GM21619 (cell line): ENCODE data around the gene ANKRD65.

ENCODE experiments used
- ATAC-seq: cut with Tn5 transposase; IDR thresholded peaks from one replicate; pipeline ENCODE4 v1.9.1; 2021; ENCODE audit not compliant: unreplicated experiment

ANKRD65 gene

DNA sequence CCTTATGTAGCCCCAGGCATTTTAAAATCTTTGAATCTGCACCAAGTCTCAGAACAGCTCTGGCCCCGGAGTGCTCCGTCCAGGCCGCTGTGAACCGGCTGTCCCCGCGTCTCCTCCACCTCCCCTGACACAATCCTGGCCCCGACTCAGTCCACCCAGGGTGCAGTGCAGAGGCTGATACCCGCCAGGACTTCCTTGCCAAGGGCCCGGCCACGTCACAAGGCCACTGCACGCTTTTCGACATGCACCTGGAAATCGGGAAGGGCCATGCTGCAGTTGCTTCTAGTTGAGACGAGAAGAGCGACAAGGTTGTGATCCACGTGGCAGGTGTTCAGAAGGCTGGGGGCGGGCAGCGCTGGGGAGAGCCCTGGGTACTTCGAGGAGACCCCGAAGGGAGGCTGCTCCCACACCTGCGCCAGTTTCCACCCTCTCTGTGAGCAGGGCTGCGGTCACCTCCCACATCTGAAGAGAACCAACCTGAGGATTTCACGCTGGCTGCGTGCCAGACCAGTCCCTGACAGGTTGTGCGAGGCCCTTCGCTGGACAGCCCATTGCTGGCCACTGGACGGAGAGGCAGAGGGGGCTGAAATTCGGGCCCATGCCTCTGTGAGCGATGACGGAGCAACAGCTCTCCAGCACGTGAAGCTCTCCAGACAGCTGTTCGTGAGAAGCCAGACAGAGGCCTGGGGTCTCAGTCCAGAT lies 21.1 kb upstream of the ANKRD65 start:
- ATAC-seq = no peak

DNA sequence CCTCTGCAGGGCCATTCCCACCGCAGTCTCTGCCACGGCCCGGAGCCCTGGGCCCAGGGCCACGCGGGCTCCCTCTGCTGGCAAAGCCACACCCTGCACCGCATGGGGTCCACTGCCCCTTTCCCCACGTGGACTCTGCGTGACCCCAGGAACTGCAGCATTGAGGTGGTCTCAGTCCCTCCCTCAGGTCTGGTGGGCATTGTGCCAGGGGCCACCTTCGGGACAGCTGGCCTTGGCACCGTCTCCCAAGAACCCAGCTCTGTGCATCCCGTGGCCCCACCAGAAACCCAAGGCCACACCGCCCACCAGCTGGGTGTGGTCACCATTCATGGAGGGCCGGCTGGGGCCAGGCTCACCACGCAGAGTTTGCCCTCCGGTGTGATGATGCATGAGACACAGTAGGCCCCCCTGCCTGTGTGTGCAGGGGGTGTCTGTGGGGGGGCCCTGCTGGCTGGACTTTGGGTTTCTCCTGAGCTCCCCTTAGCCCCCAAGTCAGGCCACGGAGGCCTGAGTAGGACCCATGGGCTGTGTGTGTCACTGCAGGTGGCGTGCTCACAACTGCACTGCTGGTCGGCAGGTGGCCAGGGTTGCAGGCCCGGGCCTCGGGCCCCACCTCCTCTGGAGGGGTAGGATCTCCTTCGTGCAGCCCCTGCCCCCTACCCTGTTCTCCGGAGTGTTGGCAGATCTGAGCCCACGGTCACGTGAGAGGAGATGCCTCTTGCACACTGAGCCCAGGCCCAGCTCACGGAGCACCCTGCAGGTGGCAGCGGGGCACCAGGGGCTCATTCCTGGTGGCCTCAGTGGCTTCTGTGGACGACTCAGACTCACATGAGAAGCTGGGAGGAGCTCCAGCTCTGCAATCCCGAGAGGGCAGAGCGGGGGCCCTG lies 20.2 kb upstream of the ANKRD65 start:
- ATAC-seq = no peak

DNA sequence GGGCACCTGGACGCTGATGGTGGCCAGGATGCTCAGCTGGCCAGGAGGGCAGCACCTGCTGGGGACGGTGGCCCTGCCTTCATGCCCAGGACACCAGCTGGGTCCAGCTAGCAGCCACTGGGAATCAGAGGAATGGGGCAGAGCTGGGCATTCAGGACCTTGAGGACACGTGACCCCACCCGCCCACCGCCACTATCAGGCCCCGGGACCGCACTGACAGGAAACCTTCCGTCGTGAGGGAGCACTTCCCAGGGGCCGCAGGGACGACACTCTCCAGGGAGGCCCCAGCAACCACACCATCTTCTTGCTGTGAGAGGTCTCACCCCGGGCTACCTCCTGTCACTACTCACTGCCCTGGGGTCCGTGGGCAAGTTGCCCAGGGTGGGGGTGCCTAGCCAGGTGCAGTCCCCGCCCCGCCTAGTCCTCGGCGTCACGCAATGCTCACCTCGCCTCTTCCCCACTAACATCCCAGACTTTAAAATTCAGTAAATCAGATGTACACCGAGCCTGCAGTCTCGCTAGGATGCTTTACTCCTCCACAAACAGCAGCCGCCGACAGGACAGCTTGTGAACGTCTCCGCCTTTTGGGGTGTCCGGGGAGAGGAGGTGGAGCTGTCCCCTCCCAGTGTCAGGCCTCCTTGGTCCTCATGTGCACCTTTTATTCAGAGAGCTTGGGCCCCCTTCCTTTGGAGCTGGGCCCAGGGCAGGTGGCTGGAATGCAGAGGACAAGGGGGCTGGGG lies 19.4 kb upstream of the ANKRD65 start:
- no peak for ATAC-seq

DNA sequence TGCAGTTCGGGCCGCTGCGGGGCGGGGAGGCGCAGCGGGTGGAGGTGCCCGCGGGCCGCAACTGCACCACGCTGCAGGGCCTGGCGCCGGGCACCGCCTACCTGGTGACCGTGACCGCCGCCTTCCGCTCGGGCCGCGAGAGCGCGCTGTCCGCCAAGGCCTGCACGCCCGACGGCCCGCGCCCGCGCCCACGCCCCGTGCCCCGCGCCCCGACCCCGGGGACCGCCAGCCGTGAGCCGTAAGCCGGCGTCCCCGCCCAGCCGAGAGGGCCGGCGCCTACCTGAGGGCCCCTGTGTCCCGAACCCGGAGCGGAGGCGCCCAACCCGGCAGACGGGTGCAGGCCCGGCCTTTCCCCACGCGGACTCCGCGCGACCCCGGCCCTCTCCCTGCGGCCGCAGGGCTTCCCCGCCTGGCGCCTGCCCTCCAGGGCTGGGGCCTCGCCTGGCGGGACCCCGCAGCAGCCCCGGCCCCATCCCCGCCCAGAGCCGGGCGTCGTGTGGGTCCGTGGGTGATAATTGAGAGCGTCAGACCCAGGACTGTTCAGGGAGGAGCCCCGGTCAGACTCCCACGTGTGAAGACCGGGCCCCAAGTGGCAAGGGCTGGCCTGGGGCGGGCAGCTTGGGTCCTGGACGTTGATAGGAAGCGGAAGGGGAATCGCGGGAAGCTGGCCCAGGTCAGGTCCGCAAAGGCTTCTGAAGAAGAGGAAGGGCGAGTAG lies 18.6 kb upstream of the ANKRD65 start:
- ATAC-seq = no peak

DNA sequence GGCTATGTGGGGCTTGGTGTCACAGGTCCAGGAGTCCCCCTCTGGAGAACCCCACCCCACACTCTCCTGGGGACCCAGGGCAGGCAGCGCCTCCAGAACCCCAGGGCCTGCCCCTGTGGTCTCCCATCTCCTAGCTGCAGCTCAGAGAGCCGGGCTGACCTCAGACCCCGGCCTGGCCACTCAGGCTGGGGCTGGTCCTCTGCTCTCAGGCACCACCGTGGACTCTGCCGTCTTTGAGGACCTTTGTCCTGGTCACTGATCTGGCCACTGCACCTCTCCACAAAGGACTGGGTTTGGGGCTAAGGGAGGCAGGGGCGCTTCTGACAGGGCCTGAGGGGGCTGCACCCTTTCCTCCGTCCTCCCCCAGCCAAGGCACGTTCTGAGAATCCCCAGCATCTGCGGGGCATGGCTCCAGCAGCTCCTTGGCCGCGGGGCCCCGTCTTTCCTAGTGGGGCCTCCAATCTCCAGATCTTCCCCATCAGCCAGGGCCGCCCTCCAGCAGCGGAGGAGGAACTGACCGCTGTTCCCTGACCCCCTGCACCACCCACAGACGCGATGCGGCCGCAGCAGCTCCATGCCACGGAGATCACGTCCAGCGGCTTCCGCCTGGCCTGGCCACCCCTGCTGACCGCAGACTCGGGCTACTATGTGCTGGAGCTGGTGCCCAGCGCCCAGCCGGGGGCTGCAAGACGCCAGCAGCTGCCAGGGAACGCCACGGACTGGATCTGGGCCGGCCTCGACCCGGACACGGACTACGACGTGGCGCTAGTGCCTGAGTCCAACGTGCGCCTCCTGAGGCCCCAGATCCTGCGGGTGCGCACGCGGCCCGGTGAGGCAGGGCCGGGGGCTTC lies 17.7 kb upstream of the ANKRD65 start:
- ATAC-seq = no peak

DNA sequence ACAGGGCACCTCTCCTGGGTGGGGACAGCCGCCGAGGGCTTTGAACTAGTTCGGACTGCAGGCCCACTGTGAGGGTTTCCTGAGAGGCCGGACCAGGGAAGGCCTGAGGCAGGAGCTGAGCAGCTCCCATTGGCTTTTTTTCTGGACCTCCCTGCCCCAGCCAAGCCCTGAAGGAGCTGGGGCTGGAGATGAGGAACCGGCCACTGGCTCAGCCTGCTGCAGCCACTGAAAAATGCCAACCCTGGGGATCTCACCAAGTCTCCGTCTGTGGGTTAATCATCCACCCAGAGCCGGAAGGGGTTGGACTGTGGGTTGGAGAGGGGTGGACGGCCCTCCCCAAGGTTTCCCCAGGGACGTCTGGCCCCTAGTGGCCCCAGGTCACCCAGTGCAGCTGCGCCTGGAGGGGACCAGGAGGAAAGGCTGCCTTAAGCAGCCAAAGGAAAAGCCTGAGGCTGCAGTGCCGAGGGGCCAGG lies 16.9 kb upstream of the ANKRD65 start:
- ATAC-seq = no peak

DNA sequence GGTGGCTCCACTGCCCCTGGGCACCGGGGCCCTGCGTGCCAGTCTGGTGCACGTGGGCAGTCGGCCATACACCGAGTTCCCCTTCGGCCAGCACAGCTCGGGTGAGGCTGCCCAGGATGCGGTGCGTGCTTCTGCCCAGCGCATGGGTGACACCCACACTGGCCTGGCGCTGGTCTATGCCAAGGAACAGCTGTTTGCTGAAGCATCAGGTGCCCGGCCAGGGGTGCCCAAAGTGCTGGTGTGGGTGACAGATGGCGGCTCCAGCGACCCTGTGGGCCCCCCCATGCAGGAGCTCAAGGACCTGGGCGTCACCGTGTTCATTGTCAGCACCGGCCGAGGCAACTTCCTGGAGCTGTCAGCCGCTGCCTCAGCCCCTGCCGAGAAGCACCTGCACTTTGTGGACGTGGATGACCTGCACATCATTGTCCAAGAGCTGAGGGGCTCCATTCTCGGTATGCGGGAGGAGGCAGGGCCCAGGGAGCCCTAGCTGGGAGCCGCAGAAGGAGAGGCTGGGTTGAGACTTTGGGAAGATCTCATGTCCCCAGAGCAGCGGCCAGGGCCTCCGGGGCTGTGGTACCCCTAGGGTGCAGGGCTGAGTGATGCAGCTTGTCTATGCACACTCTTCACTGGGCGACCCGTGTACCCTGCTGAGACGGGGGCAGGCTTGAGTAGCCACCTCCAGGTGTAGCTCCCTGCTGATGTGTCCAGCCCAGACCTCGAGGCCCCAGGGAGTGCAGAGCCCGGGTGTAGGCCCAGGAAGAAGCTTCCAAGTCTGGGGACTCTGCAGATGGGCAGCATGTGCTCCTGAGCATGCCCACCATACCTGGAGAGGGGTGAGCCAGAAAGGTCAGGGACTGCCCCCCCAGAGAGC lies 16.2 kb upstream of the ANKRD65 start:
- no peak for ATAC-seq

DNA sequence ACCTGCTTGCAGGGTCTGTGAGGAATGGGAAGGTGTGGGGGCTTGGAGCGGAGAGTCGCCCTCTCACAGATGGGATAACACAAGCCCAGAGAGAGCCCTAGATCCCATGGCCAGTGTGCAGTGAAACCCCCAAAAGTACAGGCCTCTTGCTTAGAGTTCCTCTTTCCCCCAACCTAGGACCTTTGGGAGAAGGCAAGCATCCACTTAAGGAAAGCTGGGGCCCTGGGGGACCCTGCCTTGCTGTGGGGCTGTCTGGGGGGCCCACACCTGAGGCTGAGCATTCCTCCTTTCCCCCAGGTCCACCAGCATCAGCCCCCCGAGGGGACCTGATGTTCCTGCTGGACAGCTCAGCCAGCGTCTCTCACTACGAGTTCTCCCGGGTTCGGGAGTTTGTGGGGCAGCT lies 15.6 kb upstream of the ANKRD65 start:
- no peak for ATAC-seq

DNA sequence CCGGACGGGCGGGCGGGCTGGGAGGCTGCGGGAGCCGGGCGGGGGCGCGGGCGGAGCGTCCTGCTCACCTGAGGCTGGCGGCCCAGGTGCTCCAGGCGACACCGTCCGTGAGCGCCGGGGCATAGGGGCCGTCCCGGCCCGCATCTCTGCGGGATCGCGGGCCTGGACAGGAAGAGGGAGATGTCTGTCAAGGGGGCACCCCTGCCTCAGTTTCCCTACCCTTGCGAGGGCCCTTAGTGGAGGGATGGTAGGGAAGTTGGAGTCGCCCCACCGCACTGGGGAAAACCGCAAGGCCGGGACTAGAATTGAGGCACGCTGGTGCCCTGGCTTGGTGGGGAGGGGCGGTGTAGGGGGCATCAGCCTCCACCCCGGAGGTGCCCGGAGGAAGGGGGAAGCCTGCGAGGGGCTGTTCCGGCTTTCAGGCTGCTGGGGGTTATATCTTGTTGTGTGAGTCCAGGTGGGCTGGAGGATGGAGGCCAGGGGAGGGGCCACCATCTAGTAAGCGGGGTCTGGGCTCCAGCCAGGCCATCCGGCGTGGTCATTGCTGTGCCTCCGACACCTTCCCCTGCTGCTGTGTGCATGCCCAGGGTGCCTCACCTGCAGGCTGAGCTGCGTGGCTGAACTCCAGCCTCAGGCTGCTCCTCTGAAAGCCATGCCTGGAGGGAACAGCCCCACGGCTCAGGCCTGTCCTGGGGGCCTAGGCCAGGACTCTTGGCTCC lies 15.0 kb upstream of the ANKRD65 start:
- no peak for ATAC-seq

DNA sequence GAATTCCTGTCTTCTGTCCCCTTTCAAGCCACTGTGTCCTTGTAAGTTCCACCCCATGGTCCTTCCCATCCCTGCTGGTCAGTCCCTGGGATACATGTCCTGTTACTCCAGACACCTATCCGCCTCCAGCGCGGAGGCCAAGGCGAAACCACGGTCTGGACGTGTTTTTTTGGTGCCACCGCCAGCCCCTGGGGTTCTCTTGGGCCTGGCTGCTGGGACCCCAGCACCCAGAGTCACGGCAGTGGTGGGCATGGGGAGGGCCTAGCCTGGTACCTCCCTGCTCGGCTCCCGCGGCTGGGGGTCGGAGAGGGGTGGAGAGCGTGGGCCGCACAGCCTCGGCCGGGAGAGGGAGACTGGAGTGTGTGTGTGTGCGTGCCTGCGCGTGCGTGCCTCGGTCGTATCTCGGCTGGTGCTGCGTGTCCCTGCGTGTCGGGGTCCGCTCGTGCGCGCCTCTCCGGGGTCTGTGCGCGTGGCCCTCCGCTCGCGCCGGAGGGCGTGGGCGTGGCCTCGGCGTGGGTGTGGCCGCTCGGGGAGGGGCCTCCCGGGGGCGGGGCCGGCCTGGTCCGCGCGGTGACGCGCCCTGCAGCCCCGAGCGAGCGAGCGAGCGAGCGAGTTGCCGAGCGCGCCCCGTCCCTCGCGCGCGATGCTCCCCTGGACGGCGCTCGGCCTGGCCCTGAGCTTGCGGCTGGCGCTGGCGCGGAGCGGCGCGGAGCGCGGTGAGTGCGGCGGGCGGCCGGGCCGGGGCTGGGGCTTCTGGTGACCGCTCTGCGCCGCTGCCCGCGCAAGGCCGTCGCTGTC lies 14.2 kb upstream of the ANKRD65 start, which contains the start of gene VWA1:
Gene VWA1, plus strand, starts transcription at position 585 of the 798 bp plus-strand sequence. Its CDS starts 59 bp downstream, at position 644.
- ATAC-seq = no peak

DNA sequence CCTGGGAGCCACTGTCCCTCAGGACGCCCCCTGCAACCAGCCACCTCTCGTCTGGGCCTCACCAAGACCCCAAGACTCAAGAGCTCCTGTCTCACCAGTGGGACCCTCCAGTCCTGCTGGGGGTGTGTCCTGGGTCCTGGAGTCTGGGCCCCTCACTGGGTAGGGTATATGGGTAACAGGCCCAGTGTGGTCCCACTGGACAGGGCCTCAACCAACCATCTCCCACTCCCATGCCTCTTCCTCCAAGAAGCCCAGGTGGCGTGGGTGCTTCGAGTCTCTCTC lies 13.7 kb upstream of the ANKRD65 start:
- ATAC-seq = no peak

DNA sequence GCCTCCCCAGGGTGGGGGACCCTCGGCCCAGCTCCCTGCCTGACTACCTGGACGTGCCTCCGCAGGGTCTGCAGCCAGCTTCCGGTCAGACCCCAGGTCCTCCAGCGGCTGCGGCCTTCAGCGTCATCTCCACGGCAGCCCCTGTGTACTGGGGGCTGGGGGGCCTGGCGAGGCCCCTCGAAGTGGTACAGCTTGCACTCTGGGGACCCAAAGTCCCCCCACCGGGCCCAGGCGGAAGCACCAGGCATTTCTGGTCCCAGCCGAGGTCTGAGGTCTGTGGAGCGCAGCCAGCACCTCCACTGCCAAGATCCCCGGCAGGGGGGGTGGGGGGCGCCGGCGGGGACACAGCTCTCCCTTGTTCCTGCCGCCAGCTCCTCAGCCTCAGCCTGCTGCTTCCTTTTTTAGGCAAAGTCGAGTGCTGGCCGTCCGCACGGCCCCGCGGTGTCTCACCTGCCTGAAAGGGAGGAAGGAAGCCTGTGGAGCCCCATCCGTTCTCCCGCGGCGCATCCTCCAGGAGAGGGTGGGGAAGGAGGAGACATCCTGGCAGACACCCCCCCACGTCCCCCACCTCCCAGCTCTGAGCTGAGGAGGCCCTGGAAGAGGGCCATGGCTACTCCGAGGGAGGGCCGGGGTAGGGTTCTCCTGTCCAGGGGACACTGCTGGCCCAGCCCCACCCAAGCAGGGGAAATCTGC lies 13.2 kb upstream of the ANKRD65 start:
- no peak for ATAC-seq

DNA sequence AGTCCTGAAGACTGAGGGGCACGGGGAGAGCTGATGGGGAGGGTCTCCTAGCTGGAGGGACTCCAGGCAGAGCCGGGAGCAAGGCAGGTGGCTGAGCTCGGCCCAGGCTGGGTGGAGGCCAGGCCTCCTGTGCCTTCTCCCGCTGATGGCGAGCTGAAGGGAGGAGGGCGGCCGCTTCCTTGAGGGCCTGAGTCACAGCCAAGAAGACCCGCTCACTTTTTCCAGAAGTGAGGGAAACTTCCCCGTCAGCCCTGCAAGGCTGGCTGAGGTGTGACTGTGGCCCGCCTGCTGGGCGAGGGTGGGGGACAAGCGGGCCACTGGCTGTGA lies 12.7 kb upstream of the ANKRD65 start:
- ATAC-seq = no peak

DNA sequence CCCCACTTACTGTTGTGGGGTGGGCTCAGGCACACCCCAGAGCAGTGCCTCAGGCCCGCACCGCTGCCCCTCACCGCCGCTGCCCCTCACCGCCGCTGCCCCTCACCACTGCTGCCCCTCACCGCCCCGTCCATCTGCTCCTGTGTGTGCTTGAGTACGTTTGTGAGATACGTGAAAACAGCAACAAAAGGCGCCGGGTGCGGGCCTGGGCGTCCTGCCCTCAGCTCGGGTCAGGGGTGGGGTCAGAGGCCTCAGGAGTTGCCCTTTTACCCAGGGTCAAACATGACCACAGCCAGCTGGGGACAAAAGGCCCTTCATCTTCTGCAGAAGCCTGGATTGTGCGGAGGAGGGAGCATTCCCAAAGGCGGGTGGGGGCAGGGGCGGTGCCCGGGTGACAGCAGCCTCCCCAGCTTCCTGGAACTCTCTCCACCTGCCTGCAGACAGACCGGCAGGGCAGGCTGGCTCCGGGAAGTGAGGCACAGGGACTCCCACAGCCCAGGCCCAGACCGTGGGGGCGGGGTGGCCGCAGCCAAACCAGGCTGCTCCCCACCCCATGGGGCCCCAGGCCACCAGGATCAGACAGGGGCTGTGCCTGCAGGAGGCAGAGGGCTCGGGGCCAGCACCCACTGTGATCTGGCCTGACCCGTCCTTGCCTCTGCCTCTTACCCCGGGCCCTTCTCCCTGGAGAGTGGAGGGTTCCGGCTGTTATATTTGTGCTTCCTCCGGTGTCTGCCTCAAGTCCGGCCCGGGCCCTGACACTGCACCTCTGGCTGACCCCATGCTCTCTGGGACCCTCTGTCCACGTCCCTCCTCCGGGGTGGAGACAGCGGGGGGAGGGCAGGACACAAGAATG lies 12.1 kb upstream of the ANKRD65 start:
- no peak for ATAC-seq

DNA sequence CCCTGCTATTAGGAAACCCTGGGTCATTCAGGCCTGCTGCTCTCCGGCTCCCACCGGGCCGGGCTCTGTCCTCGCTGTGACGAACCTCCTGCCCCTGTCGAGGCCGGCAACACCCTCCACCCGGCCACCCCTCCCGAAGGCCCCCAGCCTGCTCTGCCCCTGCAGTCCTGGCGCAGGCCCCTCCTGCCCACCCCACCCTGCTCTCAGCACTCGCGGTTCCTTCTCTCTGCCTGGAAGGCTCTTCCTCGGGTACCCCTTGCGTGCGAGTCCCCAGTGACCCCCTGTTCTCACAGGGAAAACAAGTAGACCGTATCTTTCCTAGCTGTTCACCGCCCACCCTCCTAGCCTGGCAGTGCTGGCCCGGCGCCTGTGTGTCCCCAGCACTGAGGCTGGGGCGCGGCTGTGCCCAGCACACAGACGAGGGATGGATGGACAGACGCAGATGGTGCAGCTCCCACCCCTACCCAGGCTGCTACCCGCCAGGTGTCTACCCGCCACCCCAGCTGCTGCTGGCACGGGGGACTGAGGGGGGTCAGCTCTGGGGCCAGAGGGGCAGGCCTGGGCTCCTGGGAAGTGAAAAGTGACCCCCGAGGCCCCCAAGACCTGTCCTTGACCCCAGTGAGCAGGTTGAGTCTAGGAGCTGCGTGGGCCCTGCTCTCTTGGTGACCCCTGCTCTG lies 11.3 kb upstream of the ANKRD65 start:
- ATAC-seq = no peak

DNA sequence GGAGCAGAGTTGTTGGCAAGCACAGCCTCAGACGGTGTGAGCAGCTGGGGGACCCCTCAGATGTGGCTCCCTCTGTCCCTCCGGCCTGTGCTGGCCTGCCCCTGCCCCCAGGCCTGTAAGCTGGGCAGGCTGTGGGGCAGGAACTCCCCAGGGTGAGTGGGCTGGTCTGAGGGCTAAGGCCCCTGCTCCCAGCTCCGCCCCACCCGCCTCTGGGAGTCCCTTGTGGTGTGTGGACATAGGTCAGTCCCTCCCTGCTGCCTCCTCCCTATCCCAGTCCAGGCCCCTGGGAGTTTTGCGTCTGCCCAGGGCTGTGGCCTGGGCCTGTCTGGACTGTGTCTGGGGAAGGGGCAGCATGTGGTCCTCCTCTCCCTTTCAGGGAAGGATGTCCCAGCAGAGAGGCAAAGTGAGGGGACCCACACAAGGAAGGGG lies 10.8 kb upstream of the ANKRD65 start:
- ATAC-seq = no peak
